HepG2 (cell line): ENCODE measurements around the gene CD24. TPM values are rescaled to one million over a fixed set of nuclear protein-coding genes. Genes with fewer than 3 reads are reported as not detected.

Source experiments
- ARNTL ChIP-seq: sonication (generic); formaldehyde crosslinking; IDR thresholded peaks from 2 replicates; pipeline ENCODE4 v1.4.0; 2020; ENCODE audit warnings: mild to moderate bottlenecking, missing genetic modification reagents
- BCL6 ChIP-seq: IDR thresholded peaks from 2 replicates; pipeline ENCODE4 v1.6.1; 2016; ENCODE audit warnings: missing genetic modification reagents, missing compliant biosample characterization
- GFI1 ChIP-seq: sonication (generic); formaldehyde crosslinking; IDR thresholded peaks from 2 replicates; pipeline ENCODE4 v1.5.0; 2020; ENCODE audit warnings: missing genetic modification reagents, mild to moderate bottlenecking, borderline replicate concordance
- IRF9 ChIP-seq: sonication (generic); formaldehyde crosslinking; IDR thresholded peaks from 2 replicates; pipeline ENCODE4 v1.8.0; 2022; ENCODE audit warnings: missing genetic modification reagents, mild to moderate bottlenecking, borderline replicate concordance
- RBAK ChIP-seq: sonication (generic); formaldehyde crosslinking; IDR thresholded peaks from 2 replicates; pipeline ENCODE4 v1.5.1; 2020; ENCODE audit warnings: mild to moderate bottlenecking, missing genetic modification reagents
- RFXAP ChIP-seq: sonication (generic); formaldehyde crosslinking; IDR thresholded peaks from 2 replicates; pipeline ENCODE4 v1.4.0; 2020; ENCODE audit warnings: missing genetic modification reagents, borderline replicate concordance
- RORA ChIP-seq: sonication (generic); formaldehyde crosslinking; IDR thresholded peaks from 2 replicates; pipeline ENCODE4 v1.5.0; 2020; ENCODE audit warnings: mild to moderate bottlenecking, missing genetic modification reagents, moderate library complexity
- RXRB ChIP-seq: IDR thresholded peaks from 2 replicates; pipeline ENCODE4 v1.6.1; 2016; ENCODE audit warnings: borderline replicate concordance, missing genetic modification reagents, missing compliant biosample characterization
- YY1 ChIP-seq: IDR thresholded peaks from 2 replicates; pipeline ENCODE4 v1.6.1; 2011; ENCODE audit warnings: low read length, low read depth, moderate library complexity, mild to moderate bottlenecking; ENCODE audit not compliant: insufficient read depth, insufficient replicate concordance
- ZGPAT ChIP-seq: IDR thresholded peaks from 2 replicates; pipeline ENCODE4 v1.6.1; 2016; ENCODE audit warnings: mild to moderate bottlenecking
- ZNF18 ChIP-seq: sonication (generic); formaldehyde crosslinking; IDR thresholded peaks from 2 replicates; pipeline ENCODE4 v1.8.0; 2022; ENCODE audit warnings: mild to moderate bottlenecking, missing genetic modification reagents; ENCODE audit not compliant: insufficient replicate concordance
- ZNF574 ChIP-seq: sonication (generic); formaldehyde crosslinking; IDR thresholded peaks from 2 replicates; pipeline ENCODE4 v1.4.0; 2020; ENCODE audit warnings: missing genetic modification reagents
- ZNF580 ChIP-seq: IDR thresholded peaks from 2 replicates; pipeline ENCODE4 v1.6.1; 2016; ENCODE audit warnings: low read depth, borderline replicate concordance
- ZNF704 ChIP-seq: sonication (generic); formaldehyde crosslinking; IDR thresholded peaks from 2 replicates; pipeline ENCODE4 v1.8.1; 2023; ENCODE audit warnings: mild to moderate bottlenecking, inconsistent platforms, moderate library complexity, missing genetic modification reagents, borderline replicate concordance
- ZNF713 ChIP-seq: sonication (generic); formaldehyde crosslinking; IDR thresholded peaks from 2 replicates; pipeline ENCODE4 v1.4.0; 2020; ENCODE audit warnings: mild to moderate bottlenecking, missing genetic modification reagents
- polyA plus RNA-seq, 8 experiments: library from polyadenylated mRNA; depleted of rRNA in 3 of 8; stranded (reverse) in 7 of 8; unstranded in 1 of 8; fragments of >200 nt; fragmentation: Illumina TruSeq in 4 of 8; extraction: Trizol in 4 of 8; gene quantifications; 2 replicates each; pipeline versions ENCODE4 v1.2.1 to v1.2.3, GENCODE V29; 2011 to 2016; ENCODE audit warnings: low read depth in 4 of 8, missing spikeins in 1 of 8, mixed read lengths in 1 of 8; ENCODE audit not compliant: insufficient read depth in 1 of 8
- total RNA-seq, 5 experiments: library from RNA; depleted of rRNA; stranded (reverse); fragments of >200 nt; fragmentation: Illumina TruSeq; extraction: Trizol; gene quantifications; 2 replicates each; pipeline ENCODE4 v1.2.3, GENCODE V29; 2016; ENCODE audit warnings: low read depth in 1 of 5

Gene CD24
- total and polyA plus RNA-seq, 2 of the 13 experiments (the other 11 are each of a cell fraction or from before 2014, with no cell fraction given): 11.3 to 30.5 TPM

- no peak for TF ChIP-seq GFI1 (CRISPR knock-in tag)
- peak; percentile 50; the same call in 1 of the 2 replicates for TF ChIP-seq ZNF580 (CRISPR knock-in tag)
- no peak for TF ChIP-seq ZNF704 (CRISPR knock-in tag)
- TF ChIP-seq RFXAP (CRISPR knock-in tag): 0 out of 2 replicates have a peak, but pooled peaks have one; percentile 26
- no peak for TF ChIP-seq ARNTL (CRISPR knock-in tag)
- no peak for TF ChIP-seq BCL6
- no peak for TF ChIP-seq RBAK (CRISPR knock-in tag)
- peak; percentile 16; the same call in 1 of the 2 replicates for TF ChIP-seq RXRB (CRISPR knock-in tag)
- 0 out of 2 replicates have a peak, but pooled peaks have one; percentile 29 for TF ChIP-seq ZGPAT (CRISPR knock-in tag)
- TF ChIP-seq IRF9 (CRISPR knock-in tag): no peak
- TF ChIP-seq ZNF574 (CRISPR knock-in tag): 0 out of 2 replicates have a peak, but pooled peaks have one; percentile 38
- TF ChIP-seq YY1: peak; percentile 42
- no peak for TF ChIP-seq ZNF713
- no peak for TF ChIP-seq RORA (CRISPR knock-in tag)
- TF ChIP-seq ZNF18 (CRISPR knock-in tag): no peak
Measured at GRCh38 chr6:106979435-106979884, 4.9 kb upstream of the CD24 start (continued).
